ENCODE measurements around the gene CARD14. TPM values are rescaled to one million over a fixed set of nuclear protein-coding genes. Genes with fewer than 3 reads are reported as not detected.
"Not testable (repeated sequence)": the region's sequence is repeated elsewhere in the genome, so short reads cannot be mapped to it uniquely, and the experiment has no call there.

The CARD14 gene
- total and polyA plus RNA-seq, 5 donors from 2014 or later, result 0.12 to 0.48 TPM; not detected in 3

- no peaks in the 10 kb centered on the region for H3K9me3 Mint-ChIP-seq
- H3K9me3 ChIP-seq (ENCODE audit: control insufficient read depth in 2 of 2, low read length in 2 of 2), result no peaks in the 10 kb centered on the region
- no peak overlapping the region for H3K27ac Mint-ChIP-seq
- H3K27me3 Mint-ChIP-seq, result no peaks in the 10 kb centered on the region
- H3K4me3 Mint-ChIP-seq, result no peak overlapping the region
- H3K36me3 Mint-ChIP-seq, result peaks cover 20% of the 10 kb centered on the region
- no peaks in the 10 kb centered on the region for H3K4me1 ChIP-seq (ENCODE audit: control insufficient read depth, insufficient read depth, low read length, poor library complexity, severe bottlenecking)
- H3K4me3 ChIP-seq (ENCODE audit: low read depth, low read length), result no peak overlapping the region
- H3K4me1 Mint-ChIP-seq, result peaks cover 0 to 2% (median 0%) of the 10 kb centered on the region in 4 donors
- ATAC-seq (ENCODE audit: low read depth in 2 of 2) (no peak), DNase-seq (no peak)
- no peaks in the 10 kb centered on the region for H3K27me3 ChIP-seq (ENCODE audit: control insufficient read depth, insufficient read depth, low read length)
- no peak overlapping the region for H3K27ac ChIP-seq (ENCODE audit: insufficient read depth, low read length, poor library complexity, severe bottlenecking)
- H3K36me3 ChIP-seq (ENCODE audit: control insufficient read depth, insufficient read depth, low read length), result peaks cover 35% of the 10 kb centered on the region
These were observed 72.7 kb downstream of the CARD14 start for GRCh38 chr17:80242505-80242904.

GRCh38 chr17:80243526-80244433 lies 74.0 kb downstream of the CARD14 start:
- Histone ChIP-seq H3K27me3 (ENCODE audit: control insufficient read depth, insufficient read depth, low read length) (no peaks in the 10 kb centered on the region), H3K36me3 (ENCODE audit: control insufficient read depth, insufficient read depth, low read length) (peaks cover 28% of the 10 kb centered on the region), H3K27ac (ENCODE audit: insufficient read depth, low read length, poor library complexity, severe bottlenecking) (no peak overlapping the region), H3K4me3 (ENCODE audit: low read depth, low read length) (no peak overlapping the region), H3K4me1 (ENCODE audit: control insufficient read depth, insufficient read depth, low read length, poor library complexity, severe bottlenecking) (no peaks in the 10 kb centered on the region), H3K9me3 (ENCODE audit: control insufficient read depth in 2 of 2, low read length in 2 of 2) (no peaks in the 10 kb centered on the region)
- Mint-ChIP-seq H3K4me3 (no peak overlapping the region), H3K9me3 (no peaks in the 10 kb centered on the region), H3K36me3 (peaks cover 11% of the 10 kb centered on the region), H3K27ac (no peak overlapping the region), H3K27me3 (no peaks in the 10 kb centered on the region), H3K4me1 (no peaks in the 10 kb centered on the region)
- ATAC-seq (ENCODE audit: low read depth in 2 of 2) (no peak), DNase-seq (no peak)

- not testable (repeated sequence) for H3K4me1 Mint-ChIP-seq; H3K9me3 ChIP-seq (ENCODE audit: control insufficient read depth in 2 of 2, low read length in 2 of 2); H3K27ac ChIP-seq (ENCODE audit: insufficient read depth, low read length, poor library complexity, severe bottlenecking); H3K27ac Mint-ChIP-seq; DNase-seq; ATAC-seq (ENCODE audit: low read depth in 2 of 2); H3K4me3 ChIP-seq (ENCODE audit: low read depth, low read length); H3K27me3 Mint-ChIP-seq; H3K4me3 Mint-ChIP-seq; H3K9me3 Mint-ChIP-seq; H3K27me3 ChIP-seq (ENCODE audit: control insufficient read depth, insufficient read depth, low read length); H3K4me1 ChIP-seq (ENCODE audit: control insufficient read depth, insufficient read depth, low read length, poor library complexity, severe bottlenecking)
- H3K36me3 Mint-ChIP-seq, result peaks cover 11% of the 10 kb centered on the region
- peaks cover 29% of the 10 kb centered on the region for H3K36me3 ChIP-seq (ENCODE audit: control insufficient read depth, insufficient read depth, low read length)
These were observed 74.6 kb downstream of the CARD14 start for GRCh38 chr17:80244448-80244847.

- Mint-ChIP-seq H3K36me3 (peaks cover 11% of the 10 kb centered on the region), H3K4me3 (no peak overlapping the region), H3K27me3 (no peaks in the 10 kb centered on the region), H3K9me3 (no peaks in the 10 kb centered on the region), H3K4me1 (no peaks in the 10 kb centered on the region), H3K27ac (no peak overlapping the region)
- peaks cover 29% of the 10 kb centered on the region for H3K36me3 ChIP-seq (ENCODE audit: control insufficient read depth, insufficient read depth, low read length)
- H3K4me1 ChIP-seq (ENCODE audit: control insufficient read depth, insufficient read depth, low read length, poor library complexity, severe bottlenecking), result no peaks in the 10 kb centered on the region
- ATAC-seq (ENCODE audit: low read depth in 2 of 2), result no peak
- no peaks in the 10 kb centered on the region for H3K27me3 ChIP-seq (ENCODE audit: control insufficient read depth, insufficient read depth, low read length)
- H3K4me3 ChIP-seq (ENCODE audit: low read depth, low read length), result no peak overlapping the region
- no peak overlapping the region for H3K27ac ChIP-seq (ENCODE audit: insufficient read depth, low read length, poor library complexity, severe bottlenecking)
- no peaks in the 10 kb centered on the region for H3K9me3 ChIP-seq (ENCODE audit: control insufficient read depth in 2 of 2, low read length in 2 of 2)
- DNase-seq, result no peak
These were observed 75.2 kb downstream of the CARD14 start for GRCh38 chr17:80244871-80245509.

GRCh38 chr17:80245566-80246265 lies 75.9 kb downstream of the CARD14 start:
- Histone ChIP-seq H3K36me3 (ENCODE audit: control insufficient read depth, insufficient read depth, low read length) (peaks cover 29% of the 10 kb centered on the region), H3K27ac (ENCODE audit: insufficient read depth, low read length, poor library complexity, severe bottlenecking) (no peak overlapping the region), H3K4me1 (ENCODE audit: control insufficient read depth, insufficient read depth, low read length, poor library complexity, severe bottlenecking) (no peaks in the 10 kb centered on the region), H3K9me3 (ENCODE audit: control insufficient read depth in 2 of 2, low read length in 2 of 2) (no peaks in the 10 kb centered on the region), H3K4me3 (ENCODE audit: low read depth, low read length) (no peak overlapping the region), H3K27me3 (ENCODE audit: control insufficient read depth, insufficient read depth, low read length) (no peaks in the 10 kb centered on the region)
- no peaks in the 10 kb centered on the region for H3K4me1 Mint-ChIP-seq
- DNase-seq (no peak), ATAC-seq (ENCODE audit: low read depth in 2 of 2) (no peak)
- H3K9me3 Mint-ChIP-seq, result no peaks in the 10 kb centered on the region
- no peaks in the 10 kb centered on the region for H3K27me3 Mint-ChIP-seq
- H3K27ac Mint-ChIP-seq, result no peak overlapping the region
- peaks cover 11% of the 10 kb centered on the region for H3K36me3 Mint-ChIP-seq
- no peak overlapping the region for H3K4me3 Mint-ChIP-seq

- H3K36me3 Mint-ChIP-seq, result peaks cover 11% of the 10 kb centered on the region
- Histone ChIP-seq H3K4me1 (ENCODE audit: control insufficient read depth, insufficient read depth, low read length, poor library complexity, severe bottlenecking) (no peaks in the 10 kb centered on the region), H3K36me3 (ENCODE audit: control insufficient read depth, insufficient read depth, low read length) (peaks cover 26% of the 10 kb centered on the region), H3K4me3 (ENCODE audit: low read depth, low read length) (no peak overlapping the region), H3K27ac (ENCODE audit: insufficient read depth, low read length, poor library complexity, severe bottlenecking) (no peak overlapping the region), H3K27me3 (ENCODE audit: control insufficient read depth, insufficient read depth, low read length) (no peaks in the 10 kb centered on the region), H3K9me3 (ENCODE audit: control insufficient read depth in 2 of 2, low read length in 2 of 2) (no peaks in the 10 kb centered on the region)
- ATAC-seq (ENCODE audit: low read depth in 2 of 2), result no peak
- no peaks in the 10 kb centered on the region for H3K4me1 Mint-ChIP-seq
- no peaks in the 10 kb centered on the region for H3K9me3 Mint-ChIP-seq
- H3K27me3 Mint-ChIP-seq, result no peaks in the 10 kb centered on the region
- no peak overlapping the region for H3K27ac Mint-ChIP-seq
- DNase-seq, result no peak
- H3K4me3 Mint-ChIP-seq, result no peak overlapping the region
These were observed 76.4 kb downstream of the CARD14 start for GRCh38 chr17:80246266-80246681.

GRCh38 chr17:80246726-80247125 lies 76.9 kb downstream of the CARD14 start:
- H3K27ac ChIP-seq (ENCODE audit: insufficient read depth, low read length, poor library complexity, severe bottlenecking), result no peak overlapping the region

More at GRCh38 chr17:80246726-80247125, 76.9 kb downstream of the CARD14 start:
- ATAC-seq (ENCODE audit: low read depth in 2 of 2), result no peak
- H3K27ac Mint-ChIP-seq, result no peak overlapping the region
- H3K27me3 Mint-ChIP-seq, result no peaks in the 10 kb centered on the region
- no peak overlapping the region for H3K4me3 ChIP-seq (ENCODE audit: low read depth, low read length)
- peaks cover 22% of the 10 kb centered on the region for H3K36me3 ChIP-seq (ENCODE audit: control insufficient read depth, insufficient read depth, low read length)
- no peak for DNase-seq
- H3K27me3 ChIP-seq (ENCODE audit: control insufficient read depth, insufficient read depth, low read length), result no peaks in the 10 kb centered on the region
- H3K4me1 ChIP-seq (ENCODE audit: control insufficient read depth, insufficient read depth, low read length, poor library complexity, severe bottlenecking), result no peaks in the 10 kb centered on the region
- no peaks in the 10 kb centered on the region for H3K9me3 ChIP-seq (ENCODE audit: control insufficient read depth in 2 of 2, low read length in 2 of 2)
- no peak overlapping the region for H3K4me3 Mint-ChIP-seq
- H3K36me3 Mint-ChIP-seq, result peaks cover 8% of the 10 kb centered on the region
- H3K4me1 Mint-ChIP-seq, result peaks cover 0 to 2% (median under 1%) of the 10 kb centered on the region in 4 donors
- no peaks in the 10 kb centered on the region for H3K9me3 Mint-ChIP-seq

Data from CD4-positive, CD25-positive, alpha-beta regulatory T cell (primary cell).